PC-9 (cell line): ENCODE measurements around the gene TWNK. TPM values are rescaled to one million over a fixed set of nuclear protein-coding genes. Genes with fewer than 3 reads are reported as not detected.

Source experiments
- BruUV-seq: library from RNA; stranded (reverse); fragments of 400-500 nt; replicated peaks from 2 replicates; lab custom pipeline; 2021; lab: Mats Ljungman, UMichigan
- CTCF ChIA-PET: fragments of 300-600 bp; sonication (Branson Sonifier 250); formaldehyde crosslinking; loops from one replicate; lab custom pipeline; 2022; ENCODE audit warnings: antibody characterized with exemption; lab: Charles Lee
- POLR2A ChIA-PET: fragments of 300-600 bp; sonication (Branson Sonifier 250); formaldehyde crosslinking; loops from one replicate; lab custom pipeline; 2022; ENCODE audit warnings: antibody characterized with exemption; ENCODE audit not compliant: unreplicated experiment; lab: Charles Lee
- DNase-seq, 2 experiments: peaks; one replicate each; pipeline versions ENCODE4 v3.0.0 to v3.0.0-alpha.2; 2015 to 2022; ENCODE audit warnings: mixed read lengths in 1 of 2
- H2AFZ ChIP-seq: fragments of 200-600 bp; sonication (generic); 2 replicates; pipeline ENCODE4 v1.8.1; 2017; ENCODE audit warnings: antibody characterized with exemption
- H3F3A ChIP-seq: fragments of 200-600 bp; sonication (generic); 2 replicates; pipeline ENCODE4 v1.8.1; 2017; ENCODE audit warnings: antibody characterized with exemption, mild to moderate bottlenecking, low read depth; ENCODE audit not compliant: insufficient read depth
- H3K27ac ChIP-seq: fragments of 200-600 bp; sonication (generic); 2 replicates; pipeline ENCODE4 v1.6.1; 2016; ENCODE audit warnings: mixed run types
- H3K27me3 ChIP-seq: fragments of 200-600 bp; sonication (generic); 2 replicates; pipeline ENCODE4 v1.6.1; 2016; ENCODE audit warnings: low read depth, mixed run types; ENCODE audit not compliant: insufficient read depth
- H3K36me3 ChIP-seq: fragments of 200-600 bp; sonication (generic); 2 replicates; pipeline ENCODE4 v1.6.1; 2016; ENCODE audit warnings: low read depth, mixed run types
- H3K4me1 ChIP-seq: fragments of 200-600 bp; sonication (generic); replicated peaks from 2 replicates; pipeline ENCODE4 v1.6.1; 2016; ENCODE audit warnings: mixed run types; ENCODE audit not compliant: insufficient read depth
- H3K4me2 ChIP-seq: fragments of 200-600 bp; sonication (generic); 2 replicates; pipeline ENCODE4 v1.6.1; 2017; ENCODE audit warnings: mixed run types
- H3K4me3 ChIP-seq: fragments of 200-600 bp; sonication (generic); 2 replicates; pipeline ENCODE4 v1.6.1; 2016; ENCODE audit warnings: mixed run types
- H3K79me2 ChIP-seq: fragments of 200-600 bp; sonication (generic); 2 replicates; pipeline ENCODE4 v1.6.1; 2017; ENCODE audit warnings: low read depth, mixed run types
- H3K9me2 ChIP-seq: fragments of 200-600 bp; sonication (generic); 2 replicates; pipeline ENCODE4 v1.8.1; 2017; ENCODE audit warnings: mild to moderate bottlenecking; ENCODE audit not compliant: insufficient read depth
- H3K9me3 ChIP-seq: fragments of 200-600 bp; sonication (generic); 2 replicates; pipeline ENCODE4 v1.8.1; 2016; ENCODE audit warnings: low read depth; ENCODE audit not compliant: insufficient read depth
- H4K20me1 ChIP-seq: fragments of 200-600 bp; sonication (generic); 2 replicates; pipeline ENCODE4 v1.8.1; 2017; ENCODE audit not compliant: insufficient read depth
- CTCF ChIP-seq: fragments of 200-600 bp; sonication (generic); conservative IDR thresholded peaks from 2 replicates; pipeline ENCODE4 v1.6.1; 2017; ENCODE audit warnings: mixed run types, antibody characterized with exemption, mild to moderate bottlenecking, moderate library complexity
- EZH2 ChIP-seq: fragments of 200-600 bp; sonication (generic); IDR thresholded peaks from 2 replicates; pipeline ENCODE4 v1.8.0; 2017; ENCODE audit warnings: antibody characterized with exemption, low read depth
- intact Hi-C: fragments of 100-400 bp; cut with micrococcal nuclease; formaldehyde crosslinking; loops from one replicate; pipeline ENCODE4 v1.10.0; 2022; ENCODE audit not compliant: unreplicated experiment
- total RNA-seq: library from RNA; stranded (reverse); gene quantifications from 2 replicates; pipeline ENCODE4 v1.2.3, GENCODE V29; 2021

TWNK gene
- total RNA-seq, 1 experiment from 2014 or later = 7.9 TPM

DNA sequence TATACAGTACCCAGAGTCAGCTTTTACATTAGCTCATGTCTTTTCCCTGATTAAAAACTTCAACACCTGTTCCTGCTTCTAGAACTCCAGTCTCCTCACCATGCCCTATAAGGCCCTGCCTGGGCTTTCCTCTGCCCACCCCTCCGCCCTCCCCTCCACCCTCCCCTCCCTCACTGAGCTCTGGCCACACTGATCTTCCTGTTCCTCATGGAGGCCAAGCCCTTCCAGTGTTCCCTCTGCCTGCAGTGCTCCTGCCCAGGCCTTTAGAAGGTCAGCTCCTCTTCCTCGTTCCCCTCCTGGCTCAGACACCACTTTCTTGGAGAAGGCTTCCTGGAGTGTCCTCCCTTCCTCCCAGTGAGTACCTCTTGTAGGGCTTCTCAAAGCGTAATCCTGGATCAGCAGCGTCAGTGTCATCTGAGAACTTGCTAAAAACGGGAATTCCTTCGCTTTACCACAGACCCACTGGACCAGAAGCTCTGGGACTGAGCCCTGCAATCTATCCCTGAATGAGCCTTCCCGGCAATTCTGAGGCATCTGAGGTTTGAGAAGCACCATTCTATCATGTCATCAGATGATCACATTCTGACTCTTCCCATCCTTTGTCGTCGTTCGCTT is 39.9 kb downstream of the TWNK start:
- Histone ChIP-seq H2AFZ (no peak overlapping the region), H3F3A (peaks cover 3% of the 10 kb centered on the region; the same call in 1 of the 2 replicates), H3K27me3 (no peaks in the 10 kb centered on the region), H3K36me3 (no peaks in the 10 kb centered on the region), H3K4me3 (no peak overlapping the region), H3K9me2 (no peaks in the 10 kb centered on the region), H3K9me3 (no peaks in the 10 kb centered on the region), H3K4me2 (no peak overlapping the region), H3K4me1 (peaks cover 5% of the 10 kb centered on the region; the same call in 1 of the 2 replicates), H4K20me1 (no peaks in the 10 kb centered on the region), H3K79me2 (no peaks in the 10 kb centered on the region), H3K27ac (no peak overlapping the region)
- POLR2A ChIA-PET = interaction anchor here (0.8 kb wide), 1 partner anchor 16 kb away, joined by 11 read pairs; no protein-coding TSS in a partner anchor
- no peak for DNase-seq
- CTCF ChIA-PET = interaction anchor here (1.0 kb wide), 1 partner anchor 9 kb away, joined by 7 read pairs; no protein-coding TSS in a partner anchor
- TF ChIP-seq CTCF = no peak
- no peak for TF ChIP-seq EZH2
- BruUV-seq = no TSS peak
- intact Hi-C loops = no loop called here

DNA sequence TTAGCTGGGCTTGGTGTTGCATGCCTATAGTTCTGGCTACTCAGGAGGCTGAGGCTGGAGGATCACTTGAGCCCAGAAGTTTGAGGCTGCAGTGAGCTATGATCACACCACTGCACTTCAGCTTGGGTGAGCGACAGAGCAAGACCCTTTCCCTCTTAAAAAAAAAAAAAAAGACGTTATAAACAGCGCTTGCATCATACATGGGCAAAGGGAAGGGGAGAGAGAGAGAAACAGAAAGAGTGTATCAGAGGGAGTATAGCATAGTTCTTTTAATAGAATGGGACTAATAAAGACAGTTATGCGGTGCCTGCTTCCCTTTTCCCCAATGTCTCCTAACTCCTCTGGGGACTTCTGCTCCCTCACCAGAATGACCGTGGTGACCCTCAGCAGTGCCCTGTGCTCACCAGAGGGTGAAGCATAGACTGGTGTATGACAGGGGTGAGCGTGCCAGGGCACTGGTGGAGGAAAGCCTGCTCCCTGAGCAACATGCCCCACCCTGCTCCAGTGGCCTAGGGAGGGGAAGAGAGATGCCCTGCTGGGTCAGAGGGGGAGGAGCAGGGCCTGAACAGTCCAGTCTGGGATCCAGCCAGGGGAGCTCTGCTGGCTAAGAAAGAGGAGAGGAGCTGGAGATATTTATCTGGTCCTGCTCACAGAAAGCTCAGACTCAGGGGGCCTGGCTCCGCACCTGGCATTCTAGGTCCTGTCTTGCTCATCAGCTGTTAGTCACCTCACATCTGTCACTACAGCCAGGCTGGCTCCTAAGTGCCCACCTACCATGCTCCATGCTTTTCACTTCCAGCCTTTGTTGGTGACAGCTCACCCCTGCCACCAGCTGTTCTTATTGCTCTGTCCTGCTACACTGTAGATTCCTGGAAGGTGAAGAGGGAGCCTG is 41.3 kb downstream of the TWNK start:
- Histone ChIP-seq H3K4me3 (no peak overlapping the region), H3K27me3 (no peaks in the 10 kb centered on the region), H3K27ac (no peak overlapping the region), H3K36me3 (no peaks in the 10 kb centered on the region), H2AFZ (no peak overlapping the region), H3K4me1 (peaks cover 15% of the 10 kb centered on the region), H3K9me2 (no peaks in the 10 kb centered on the region), H3K9me3 (no peaks in the 10 kb centered on the region), H3F3A (peaks cover 16% of the 10 kb centered on the region; the same call in 1 of the 2 replicates), H4K20me1 (no peaks in the 10 kb centered on the region), H3K4me2 (no peak overlapping the region), H3K79me2 (no peaks in the 10 kb centered on the region)
- BruUV-seq = no TSS peak
- CTCF ChIA-PET = interaction anchor here (0.7 to 1.0 kb wide), 2 partner anchors 10 to 23 kb away, joined by 3 read pairs; no protein-coding TSS in a partner anchor
- peak in 1 of 2 experiments; percentile 33 for DNase-seq
- intact Hi-C loops = no loop called here
- TF ChIP-seq CTCF (no peak), EZH2 (no peak)
- POLR2A ChIA-PET = interaction anchor here (0.6 to 0.8 kb wide), 2 partner anchors 36 to 493 kb away, joined by 3 to 4 read pairs; partner anchors contain the start of gene HIF1AN

- Histone ChIP-seq H3K27me3 (no peaks in the 10 kb centered on the region), H3K79me2 (no peaks in the 10 kb centered on the region), H3K27ac (no peak overlapping the region), H3K9me3 (no peaks in the 10 kb centered on the region), H3K4me3 (no peak overlapping the region), H3F3A (peaks cover 16% of the 10 kb centered on the region; the same call in 1 of the 2 replicates), H3K4me1 (peaks cover 15% of the 10 kb centered on the region), H3K4me2 (no peak overlapping the region), H2AFZ (no peak overlapping the region), H3K9me2 (no peaks in the 10 kb centered on the region), H3K36me3 (no peaks in the 10 kb centered on the region), H4K20me1 (no peaks in the 10 kb centered on the region)
- POLR2A ChIA-PET = interaction anchor here (0.6 to 0.8 kb wide), 3 partner anchors 35 to 541 kb away, joined by 3 to 5 read pairs (median 4); partner anchors contain the start of gene HIF1AN
- intact Hi-C loops = loop anchor here (5.0 kb wide), 1 partner anchor 38 kb away; no protein-coding TSS in a partner anchor
- CTCF ChIA-PET = no interaction called here
- BruUV-seq = no TSS peak
- DNase-seq = no peak
- TF ChIP-seq CTCF = no peak
- no peak for TF ChIP-seq EZH2
Measured at GRCh38 chr10:101029520-101030295, 42.4 kb downstream of the TWNK start.
